Lower leg skin (tissue), 3 donors: ENCODE data around the gene ITPRID1.

ENCODE experiments used
- POLR2A ChIP-seq, 2 donors: fragments of 450-650 bp; IDR thresholded peaks; one replicate each; pipeline ENCODE4 v1.6.1; 2016 to 2017; ENCODE audit warnings: antibody characterized with exemption in 2 of 2, mild to moderate bottlenecking in 1 of 2, moderate library complexity in 1 of 2
- TF ChIP-seq, protein P1 (sequence below), 3 donors: fragments of 450-650 bp; IDR thresholded peaks; one replicate each; pipeline ENCODE4 v1.5.1; 2016; ENCODE audit warnings: antibody characterized with exemption in 3 of 3, mild to moderate bottlenecking in 3 of 3, moderate library complexity in 2 of 3

DNA sequence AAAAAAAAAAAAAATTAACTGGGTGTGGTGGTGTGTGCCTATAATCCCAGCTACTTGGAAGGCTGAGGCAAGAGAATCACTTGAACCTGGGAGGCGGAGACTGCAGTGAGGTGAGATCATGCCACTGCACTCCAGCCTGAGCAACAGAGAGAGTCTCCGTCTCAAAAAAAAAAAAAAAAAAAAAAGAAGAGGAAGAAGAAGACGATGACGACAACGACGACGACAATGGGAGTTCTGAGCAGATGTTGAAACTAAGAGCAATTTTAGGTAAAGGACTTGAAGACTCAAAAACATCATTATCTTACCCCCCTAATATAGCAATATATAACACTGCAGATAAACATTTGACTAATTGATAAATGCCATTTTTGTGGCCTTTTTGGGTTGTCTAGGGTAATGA lies 133.6 kb downstream of the ITPRID1 start:
- TF ChIP-seq POLR2A (IDR thresholded peaks at IDR 0.05) = no peak
- TF ChIP-seq, protein P1, sequence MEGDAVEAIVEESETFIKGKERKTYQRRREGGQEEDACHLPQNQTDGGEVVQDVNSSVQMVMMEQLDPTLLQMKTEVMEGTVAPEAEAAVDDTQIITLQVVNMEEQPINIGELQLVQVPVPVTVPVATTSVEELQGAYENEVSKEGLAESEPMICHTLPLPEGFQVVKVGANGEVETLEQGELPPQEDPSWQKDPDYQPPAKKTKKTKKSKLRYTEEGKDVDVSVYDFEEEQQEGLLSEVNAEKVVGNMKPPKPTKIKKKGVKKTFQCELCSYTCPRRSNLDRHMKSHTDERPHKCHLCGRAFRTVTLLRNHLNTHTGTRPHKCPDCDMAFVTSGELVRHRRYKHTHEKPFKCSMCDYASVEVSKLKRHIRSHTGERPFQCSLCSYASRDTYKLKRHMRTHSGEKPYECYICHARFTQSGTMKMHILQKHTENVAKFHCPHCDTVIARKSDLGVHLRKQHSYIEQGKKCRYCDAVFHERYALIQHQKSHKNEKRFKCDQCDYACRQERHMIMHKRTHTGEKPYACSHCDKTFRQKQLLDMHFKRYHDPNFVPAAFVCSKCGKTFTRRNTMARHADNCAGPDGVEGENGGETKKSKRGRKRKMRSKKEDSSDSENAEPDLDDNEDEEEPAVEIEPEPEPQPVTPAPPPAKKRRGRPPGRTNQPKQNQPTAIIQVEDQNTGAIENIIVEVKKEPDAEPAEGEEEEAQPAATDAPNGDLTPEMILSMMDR (IDR thresholded peaks at IDR 0.05) = no peak
